HG03565 (cell line): ENCODE results near the gene RTRAF.

ENCODE experiments used
- ATAC-seq: cut with Tn5 transposase; IDR thresholded peaks from one replicate; pipeline ENCODE4 v1.9.1; 2021; ENCODE audit warnings: mild to moderate bottlenecking, moderate library complexity; ENCODE audit not compliant: unreplicated experiment

The RTRAF gene

DNA sequence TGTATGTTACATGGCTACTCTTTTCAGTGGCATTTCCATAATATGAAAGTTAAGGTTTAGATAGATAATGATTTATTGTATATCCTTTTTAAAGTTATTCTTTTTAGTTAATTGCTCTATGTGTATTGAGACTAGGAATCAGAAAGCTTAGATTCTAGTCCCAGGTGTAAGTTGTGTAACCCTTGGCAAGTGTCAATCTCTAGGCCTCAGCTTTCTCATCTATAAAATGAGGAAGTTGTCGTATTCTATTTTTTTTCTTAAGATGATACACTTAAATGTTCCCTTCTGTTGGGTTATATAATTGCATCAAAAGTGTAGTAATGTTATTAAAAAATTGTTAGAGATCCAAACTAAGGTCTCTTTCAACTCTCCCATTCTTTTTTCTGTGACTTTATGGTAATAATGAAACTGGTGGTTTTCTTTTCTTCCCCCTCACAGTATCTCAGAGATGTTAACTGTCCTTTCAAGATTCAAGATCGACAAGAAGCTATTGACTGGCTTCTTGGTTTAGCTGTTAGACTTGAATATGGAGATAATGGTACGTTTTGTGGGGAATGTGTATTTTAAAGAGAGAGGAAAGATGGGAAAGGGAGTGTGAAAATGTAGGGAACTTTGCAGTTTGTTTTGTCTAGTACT is 4.1 kb downstream of the RTRAF start:
- ATAC-seq: no peak

DNA sequence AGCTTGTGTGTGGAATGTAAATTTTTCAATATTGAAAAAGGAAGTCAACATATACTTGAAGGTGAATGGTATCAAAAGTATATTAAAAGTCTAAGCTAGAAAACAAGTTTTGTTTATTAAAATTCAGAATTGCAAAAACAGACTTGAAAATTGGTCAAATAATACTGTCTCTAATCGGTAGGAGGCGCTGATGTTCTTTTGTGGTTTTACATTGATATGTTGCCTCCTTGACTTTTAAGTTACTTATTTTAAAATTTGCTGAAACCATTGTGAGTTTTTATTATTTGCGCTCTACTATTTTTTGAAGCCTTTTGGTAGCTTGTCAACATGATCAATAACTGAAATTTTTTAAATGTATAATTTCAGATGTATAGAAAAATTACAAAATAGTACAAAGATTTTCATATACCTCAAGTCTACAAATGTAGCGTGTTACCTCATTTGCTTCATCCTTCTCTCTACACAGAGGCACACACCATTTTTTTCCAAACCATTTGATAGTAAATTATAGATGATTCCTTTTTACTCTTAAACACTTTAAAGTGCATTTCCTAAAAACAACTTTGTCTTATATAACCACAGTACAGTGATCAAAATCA is 6.9 kb downstream of the RTRAF start:
- ATAC-seq: no peak

DNA sequence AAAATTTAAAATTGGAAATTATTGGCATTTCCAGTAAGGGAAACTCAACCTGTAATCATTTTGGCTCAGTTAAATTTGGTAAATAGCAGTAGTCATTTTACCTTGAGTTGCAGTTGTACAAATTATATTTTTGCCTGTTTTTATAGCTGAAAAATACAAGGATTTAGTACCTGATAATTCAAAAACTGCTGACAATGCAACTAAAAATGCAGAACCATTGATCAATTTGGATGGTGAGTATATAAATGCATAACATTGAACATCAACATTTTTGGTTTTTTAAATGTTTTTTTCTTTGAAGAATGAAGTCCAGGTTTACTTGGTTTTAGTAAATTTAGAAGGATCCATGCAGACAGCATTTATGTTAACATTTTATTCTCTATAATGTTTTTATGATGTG is 9.0 kb downstream of the RTRAF start:
- ATAC-seq: no peak

DNA sequence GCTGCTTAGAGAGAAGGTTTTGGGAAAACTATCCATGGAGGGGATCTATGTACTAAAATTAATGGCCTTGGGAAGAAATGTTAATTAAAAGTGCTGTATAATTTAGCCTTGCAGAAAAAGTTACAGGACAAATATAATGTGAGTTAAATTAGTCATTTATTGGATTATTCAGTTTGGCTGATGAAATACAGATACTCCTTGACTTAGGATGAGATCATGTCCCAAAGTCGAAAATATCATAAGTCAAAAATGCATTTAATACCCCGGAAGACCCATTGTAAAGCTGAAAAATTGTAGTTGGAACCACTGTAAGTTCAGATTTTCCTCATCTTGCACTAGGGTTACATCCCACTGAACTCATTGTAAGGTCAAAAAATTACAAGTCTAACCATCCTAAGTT is 9.7 kb downstream of the RTRAF start:
- no peak for ATAC-seq

DNA sequence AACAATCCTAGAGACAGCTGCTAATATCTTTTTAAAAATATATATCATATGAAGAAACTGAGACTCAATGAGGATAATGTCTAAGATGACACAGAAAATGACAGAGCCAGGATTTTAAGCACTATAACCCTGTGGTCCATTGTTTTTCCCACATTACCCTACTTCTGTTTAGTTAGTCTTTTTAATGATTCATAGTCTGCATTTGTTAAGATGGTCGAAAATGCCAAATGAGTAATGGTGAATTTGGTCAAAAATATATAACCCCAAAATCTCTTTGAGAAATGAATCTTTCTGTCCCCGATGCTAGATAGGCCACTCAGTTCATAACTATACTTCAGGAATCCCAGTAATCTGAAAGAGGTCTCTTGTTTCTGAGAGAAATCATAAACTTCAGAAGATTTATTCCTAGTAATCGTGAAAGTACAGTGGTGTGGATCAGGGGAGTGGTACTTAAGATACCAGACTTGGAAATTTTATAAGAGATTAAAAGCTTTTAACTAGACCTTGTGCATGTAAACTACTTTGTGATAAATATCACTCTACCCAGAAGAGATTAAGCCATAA is 10.8 kb downstream of the RTRAF start:
- ATAC-seq: no peak

DNA sequence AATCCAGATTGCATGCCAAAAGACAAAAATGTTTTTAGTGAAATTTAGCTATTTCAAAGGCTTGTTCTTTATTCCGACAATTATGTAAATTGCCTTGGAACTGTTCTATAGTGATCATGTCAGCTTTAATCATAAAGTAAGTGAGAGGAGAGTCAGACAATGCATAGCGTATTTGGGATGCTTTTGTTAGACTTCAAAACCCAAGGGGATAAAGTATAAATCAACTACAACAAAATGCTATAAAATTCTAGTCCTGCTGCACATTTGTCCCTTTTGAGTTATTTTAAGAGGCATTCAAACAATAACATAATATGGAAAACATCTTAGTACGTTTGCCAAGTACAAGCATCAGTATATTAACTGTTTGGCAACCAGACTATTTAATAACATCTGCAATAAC is 11.3 kb downstream of the RTRAF start:
- ATAC-seq: no peak

DNA sequence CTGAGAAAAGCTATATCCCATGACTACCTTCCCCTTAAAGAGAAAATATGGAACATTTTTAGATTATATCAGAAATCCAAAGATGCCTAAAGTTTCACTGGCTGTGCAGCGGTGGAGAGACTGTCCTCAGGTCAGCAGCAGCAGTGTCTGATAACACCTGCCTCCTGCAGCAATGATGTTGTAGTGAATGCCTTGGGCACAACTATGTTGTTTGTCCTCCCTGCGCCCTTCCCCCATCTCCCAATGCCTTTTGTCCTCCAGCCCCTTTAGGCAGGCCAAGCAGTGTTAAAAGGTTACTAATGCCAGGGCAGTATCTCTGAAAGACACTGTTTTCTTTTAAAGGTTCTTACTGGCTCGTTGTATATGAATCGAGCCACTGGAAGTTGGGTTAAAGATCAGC is 13.2 kb downstream of the RTRAF start:
- ATAC-seq: no peak

DNA sequence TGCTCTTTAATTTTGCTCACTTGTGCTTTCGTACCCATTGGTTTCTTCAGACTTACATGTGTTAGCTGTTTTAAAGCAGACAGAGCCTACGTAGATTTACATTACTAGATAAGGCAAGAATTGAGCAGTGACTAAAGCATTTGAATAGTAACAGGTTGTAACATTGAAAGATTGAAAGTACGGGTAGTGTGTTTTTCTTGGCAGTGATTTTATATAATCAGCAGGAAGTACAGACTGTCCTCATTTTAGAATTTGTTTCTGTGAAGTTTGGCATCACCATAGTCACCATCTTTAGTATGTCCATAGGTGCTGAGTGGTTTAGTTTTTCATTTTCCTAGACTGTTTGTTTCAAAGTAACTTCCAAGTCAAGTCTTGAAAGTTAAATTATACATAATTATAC is 14.0 kb downstream of the RTRAF start:
- no peak for ATAC-seq

DNA sequence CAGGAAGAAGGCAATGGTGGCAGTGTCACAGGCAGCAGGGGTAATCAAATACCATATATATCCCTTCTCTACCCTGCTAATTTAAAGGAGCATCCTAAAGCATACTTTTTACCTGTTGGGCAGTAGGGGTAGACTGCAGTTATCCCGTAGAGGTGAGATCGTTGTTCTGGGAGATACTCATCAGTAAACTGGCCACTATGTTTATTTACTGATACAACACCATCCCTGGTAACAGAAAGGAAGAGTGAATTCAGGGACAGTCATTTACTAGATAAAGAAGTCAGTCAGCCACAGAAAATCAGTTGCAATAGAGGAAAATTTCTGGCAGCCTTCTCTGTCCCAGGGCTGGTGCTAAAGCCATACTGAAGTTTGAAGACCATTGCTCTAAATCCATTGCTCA is 16.3 kb downstream of the RTRAF start:
- no peak for ATAC-seq

DNA sequence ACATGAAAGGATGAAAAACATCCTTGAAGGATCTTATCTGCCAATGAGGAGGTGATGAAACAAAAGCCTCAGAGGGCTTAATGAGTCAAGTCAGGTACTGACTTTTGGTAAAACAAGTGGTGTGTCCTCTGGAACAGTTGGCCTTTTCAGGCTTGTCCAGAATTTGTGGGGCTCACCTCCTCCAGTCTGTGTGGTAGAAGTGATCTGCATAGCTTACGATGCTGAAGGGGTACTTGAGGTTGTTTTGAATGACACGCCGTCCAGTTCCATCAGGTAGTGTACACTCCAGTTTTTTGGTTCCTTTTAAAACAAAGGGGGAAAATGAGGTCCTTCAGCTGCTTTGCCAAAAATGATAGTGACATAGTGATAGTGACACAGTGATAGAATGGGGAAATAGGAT is 17.0 kb downstream of the RTRAF start:
- no peak for ATAC-seq

DNA sequence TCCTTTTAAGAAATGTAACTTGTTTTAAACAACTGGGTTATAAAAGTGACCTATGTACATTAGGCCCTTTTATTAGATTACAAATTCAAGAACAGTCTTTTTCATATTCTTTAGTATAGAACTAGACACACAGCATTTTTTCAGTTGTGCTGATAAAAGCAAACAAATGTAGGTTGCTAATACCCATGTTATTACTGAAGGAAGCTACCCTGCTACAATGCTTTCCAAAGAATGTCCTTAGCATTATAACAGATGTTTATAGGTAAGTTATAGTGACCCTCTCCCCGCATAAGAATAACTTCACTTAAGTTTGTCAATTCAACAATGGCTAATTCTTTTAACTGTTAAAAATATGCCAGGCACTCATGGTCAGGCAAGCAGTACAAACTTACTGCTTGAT is 17.9 kb downstream of the RTRAF start:
- no peak for ATAC-seq

DNA sequence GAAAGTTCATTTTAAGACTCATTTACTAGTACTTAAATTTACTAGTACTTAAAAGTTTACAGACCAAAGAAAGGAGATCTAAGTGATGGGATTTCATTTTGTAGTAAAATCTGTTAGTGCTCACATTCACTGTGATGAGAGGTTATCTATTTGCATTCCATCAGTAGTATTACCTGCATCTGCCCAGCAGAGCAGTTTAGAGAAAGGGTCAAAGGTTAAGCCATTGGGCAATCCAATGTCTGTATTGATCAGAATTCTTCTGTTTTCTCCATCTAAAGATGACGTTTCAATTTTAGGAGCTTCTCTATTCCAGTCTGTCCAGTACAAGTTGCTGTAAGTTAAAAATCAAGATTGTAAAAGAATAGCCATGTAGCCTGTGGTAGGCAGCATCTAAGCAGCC is 18.3 kb downstream of the RTRAF start:
- ATAC-seq: no peak

DNA sequence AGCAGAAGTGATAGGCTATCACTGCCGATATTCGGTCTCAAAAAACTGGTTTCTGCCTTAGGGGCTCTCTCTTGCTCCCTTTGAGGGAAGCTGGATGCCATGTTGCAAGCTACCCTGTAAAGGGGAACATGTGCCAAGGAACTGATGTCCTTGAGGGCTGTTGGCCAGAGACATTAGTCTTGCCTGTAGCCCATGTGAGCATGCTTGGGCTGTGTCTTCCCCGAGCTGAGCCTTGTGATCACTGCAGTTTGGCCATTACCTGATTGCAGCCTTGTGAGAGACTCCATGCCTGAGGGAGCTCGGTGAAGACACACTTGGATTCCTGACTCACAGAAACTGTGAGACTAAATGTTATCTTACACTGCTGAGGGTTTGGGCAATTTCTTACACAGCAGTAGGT is 18.8 kb downstream of the RTRAF start:
- ATAC-seq: no peak

DNA sequence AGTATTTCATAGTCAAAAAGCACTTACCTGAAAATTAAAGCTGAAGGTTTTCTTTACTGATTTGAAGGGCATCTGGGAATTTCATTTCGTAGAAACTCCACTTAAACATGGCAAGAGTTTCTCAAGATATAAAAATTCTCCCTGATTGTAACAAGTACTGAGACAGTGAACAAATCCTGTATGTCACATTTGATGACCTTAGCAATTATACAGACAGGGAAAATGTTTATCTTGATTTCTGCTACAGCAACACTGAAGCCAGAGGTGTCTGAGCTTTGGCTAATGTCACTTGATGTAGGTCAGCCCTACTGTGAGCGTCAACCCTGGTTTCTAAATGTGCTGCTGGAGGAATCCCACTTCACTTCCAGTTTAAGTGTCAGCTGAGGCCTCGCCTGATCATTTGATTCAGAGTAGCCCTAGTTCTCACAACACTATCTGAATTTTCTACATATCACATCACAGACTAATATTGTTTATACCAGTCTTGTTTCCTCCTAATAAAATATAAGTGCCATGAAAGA is 20.9 kb downstream of the RTRAF start:
- no peak for ATAC-seq

DNA sequence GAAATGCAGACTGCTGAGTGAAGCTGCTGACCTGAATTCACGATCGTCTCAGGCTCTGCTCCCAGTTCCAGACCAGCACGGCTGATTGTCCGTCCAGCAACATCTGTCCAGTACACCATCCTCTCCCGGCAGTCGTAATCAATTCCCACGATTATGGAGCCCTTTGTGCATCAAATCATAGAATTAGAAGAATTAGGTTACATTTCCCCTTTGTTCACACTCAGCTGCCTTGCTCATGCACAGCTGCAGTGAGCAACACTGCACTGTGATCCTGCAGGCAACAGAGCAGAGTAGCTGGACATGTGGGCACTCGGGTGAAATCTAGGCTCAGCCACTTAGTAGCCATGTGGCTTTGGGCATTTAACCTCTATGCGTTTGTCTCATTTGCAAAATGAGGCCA is 22.2 kb downstream of the RTRAF start:
- no peak for ATAC-seq

DNA sequence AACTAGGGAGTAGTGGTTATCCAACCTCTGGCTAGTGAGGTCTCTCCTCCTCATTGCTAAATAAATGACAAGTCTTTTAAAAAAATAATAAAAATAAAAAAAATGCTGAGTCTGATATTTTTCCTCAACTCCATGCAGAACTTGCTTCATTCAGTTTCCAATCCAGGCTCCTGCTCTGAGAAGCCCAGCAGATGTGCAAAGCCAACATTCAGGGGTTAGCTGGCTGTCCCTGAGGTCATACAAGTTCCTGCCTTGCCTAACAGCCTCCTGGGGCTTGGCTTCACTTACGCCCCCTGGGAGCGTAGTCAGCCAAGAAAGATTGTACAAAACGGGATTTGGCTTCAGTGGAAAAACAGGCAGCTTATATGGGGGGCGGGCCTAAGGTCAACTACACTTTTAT is 23.3 kb downstream of the RTRAF start:
- ATAC-seq: no peak

DNA sequence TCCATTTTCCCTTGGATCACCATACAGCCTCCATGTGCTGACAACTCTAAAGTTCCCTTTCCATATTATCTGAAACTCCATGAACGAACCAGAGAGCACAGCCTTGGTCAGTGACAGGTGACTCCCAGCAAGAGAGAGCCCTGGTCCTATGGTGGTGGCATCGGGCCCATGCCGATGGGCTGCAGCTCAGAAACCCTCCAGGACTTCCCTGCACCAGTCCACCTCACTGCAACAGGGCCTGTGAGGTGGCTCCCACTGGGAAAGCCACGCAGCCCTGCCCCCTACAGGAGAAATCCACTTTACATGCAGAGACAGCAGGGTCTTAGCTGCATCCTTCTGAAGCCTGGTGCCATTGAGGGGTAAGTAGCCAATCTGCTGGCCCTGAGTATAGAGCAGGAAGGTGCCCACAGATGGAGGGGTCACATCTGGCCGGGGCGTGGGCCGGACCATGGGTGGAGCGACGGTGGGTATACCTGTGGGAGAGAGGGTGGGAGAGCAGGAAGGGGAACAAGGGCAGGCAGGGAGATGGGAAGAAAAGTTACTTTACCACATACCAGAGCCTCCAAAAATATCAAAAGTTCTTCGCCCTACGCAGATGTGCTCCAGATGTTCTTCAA is 24.7 kb downstream of the RTRAF start:
- no peak for ATAC-seq

DNA sequence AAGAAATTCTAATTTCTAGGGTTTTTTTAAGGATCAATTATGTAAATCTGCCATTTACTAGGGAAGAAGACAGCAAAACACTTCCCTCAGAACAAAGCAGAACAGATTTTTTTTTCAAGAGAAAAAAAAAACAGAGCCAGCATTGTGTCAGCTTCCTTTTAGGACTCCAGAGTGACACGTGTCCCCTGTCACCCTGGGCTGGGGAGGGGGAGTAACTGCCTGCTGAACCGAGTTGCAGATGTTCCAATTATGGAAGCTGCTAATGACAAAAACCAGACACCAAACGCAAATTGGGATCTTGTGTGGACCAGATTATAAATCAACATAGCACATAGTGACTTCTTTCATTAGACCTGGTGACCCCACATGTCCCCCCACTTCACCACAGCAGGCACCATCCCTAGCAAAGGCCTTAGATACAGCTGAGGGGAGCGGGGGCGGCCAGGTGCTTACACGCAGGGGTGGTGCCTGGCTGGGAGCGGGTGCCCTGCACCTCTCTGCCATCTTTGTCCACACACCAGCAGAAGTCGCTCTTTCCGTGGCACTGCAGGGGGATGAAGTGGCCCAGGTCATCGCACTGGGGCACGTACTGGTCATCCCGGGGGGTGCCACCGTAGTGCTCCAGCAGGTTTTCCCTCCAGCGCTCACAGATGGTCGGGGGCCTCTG is 25.4 kb downstream of the RTRAF start:
- ATAC-seq: no peak

DNA sequence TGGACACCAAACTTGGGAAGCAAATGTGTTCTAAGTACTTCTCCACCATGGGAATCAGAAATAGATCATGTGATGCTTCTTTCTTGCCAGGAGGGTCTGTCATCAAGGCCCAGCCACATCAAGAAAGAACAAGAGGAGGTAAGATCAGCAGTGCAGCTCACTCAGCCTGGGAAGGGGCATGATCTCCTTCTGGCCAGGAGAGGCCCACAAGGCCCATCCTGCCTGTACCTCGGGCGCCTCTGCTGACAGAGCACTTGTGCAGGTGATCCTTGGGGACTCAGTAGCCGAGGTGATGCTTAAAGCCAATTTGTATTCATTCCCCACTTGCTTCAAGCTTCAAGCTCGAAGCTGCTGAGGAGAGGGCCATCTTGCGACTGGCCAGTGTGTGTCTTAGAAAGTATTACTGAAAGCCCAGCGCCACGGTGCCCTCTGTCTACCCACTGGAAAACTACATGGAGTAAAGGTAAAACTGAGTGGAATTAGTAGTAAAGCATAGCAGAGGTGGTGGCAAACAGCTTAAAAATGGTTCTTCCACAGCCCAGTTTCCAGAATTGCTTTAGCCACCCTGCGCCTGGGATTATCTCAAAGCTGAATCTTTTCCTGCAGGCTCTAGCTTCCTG is 26.2 kb downstream of the RTRAF start:
- ATAC-seq: no peak

DNA sequence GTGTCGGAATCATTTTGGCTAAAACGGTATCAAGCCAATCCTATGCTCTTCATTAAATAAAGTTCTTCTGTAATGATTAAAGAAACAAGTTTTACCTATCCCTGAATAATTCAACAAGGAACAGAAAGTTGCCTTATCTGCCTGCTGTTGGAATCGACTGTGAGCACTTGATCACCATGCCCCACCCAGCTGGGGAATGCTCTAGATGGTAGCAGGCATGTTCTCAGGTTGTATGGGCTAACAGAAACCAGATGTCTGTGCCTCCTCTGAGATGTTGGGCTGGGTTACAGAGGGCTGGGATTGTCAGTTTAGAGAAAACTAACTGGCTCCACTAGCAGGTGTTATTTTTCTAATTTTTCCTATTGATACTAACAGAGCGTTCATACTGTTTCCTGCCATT is 28.9 kb downstream of the RTRAF start:
- ATAC-seq: no peak

DNA sequence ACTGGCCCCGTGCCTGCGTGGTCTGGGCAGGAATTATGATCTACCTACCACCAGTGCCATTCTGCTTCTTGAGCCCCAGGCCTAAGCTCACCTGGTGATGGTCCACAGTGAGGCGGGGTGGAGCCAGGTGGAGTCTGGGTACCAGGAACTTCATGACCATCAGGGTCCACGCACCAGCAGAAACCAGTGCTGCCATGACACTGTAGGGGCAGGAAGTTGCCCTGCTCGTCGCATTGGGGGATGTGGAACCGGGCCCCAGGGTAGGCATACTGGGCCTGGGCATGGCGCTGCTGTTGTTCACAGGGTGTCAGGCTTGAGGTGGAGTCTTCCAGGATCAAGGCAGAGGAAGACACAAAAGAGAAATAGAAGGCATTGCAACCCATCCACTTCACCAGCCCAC is 29.6 kb downstream of the RTRAF start:
- ATAC-seq: no peak
